T-helper 17 cell (primary cell): ENCODE results near the gene AGAP1. TPM values are rescaled to one million over a fixed set of nuclear protein-coding genes. Genes with fewer than 3 reads are reported as not detected.

ENCODE experiments used
- ATAC-seq: fragments of 150-1000 bp; cut with Tn5 transposase; 2 replicates; pipeline ENCODE4 v1.10.0; 2021; ENCODE audit warnings: mild to moderate bottlenecking, moderate library complexity
- DNase-seq, 3 donors: peaks; one replicate each; pipeline versions ENCODE4 v3.0.0 to v3.0.0-alpha.2; 2020 to 2021
- H3K9me3 ChIP-seq: one replicate; pipeline ENCODE4 v1.7.0; 2013; ENCODE audit warnings: low read length, mild to moderate bottlenecking; ENCODE audit not compliant: control insufficient read depth, poor library complexity, severe bottlenecking
- H3K27ac Mint-ChIP-seq: one replicate; pipeline ENCODE4 v1.8.0; 2022; ENCODE audit warnings: mild to moderate bottlenecking, moderate library complexity, mixed read lengths
- H3K27me3 Mint-ChIP-seq: one replicate; pipeline ENCODE4 v1.8.0; 2022; ENCODE audit warnings: mixed read lengths
- H3K36me3 Mint-ChIP-seq: one replicate; pipeline ENCODE4 v1.8.0; 2022; ENCODE audit warnings: low read depth, mixed read lengths
- H3K4me1 Mint-ChIP-seq: one replicate; pipeline ENCODE4 v1.8.0; 2022; ENCODE audit warnings: mild to moderate bottlenecking, mixed read lengths
- H3K4me3 Mint-ChIP-seq: one replicate; pipeline ENCODE4 v1.8.0; 2022; ENCODE audit warnings: mild to moderate bottlenecking, moderate library complexity, mixed read lengths
- total RNA-seq, 4 donors: library from RNA in 2 of 4; stranded (reverse) in 2 of 4; gene quantifications; one replicate each; pipeline ENCODE4 v1.2.3 and lab custom pipeline; 2022 to 2026

AGAP1 gene
- total RNA-seq, 2 donors from 2014 or later = 7.6 to 16.8 TPM

DNA sequence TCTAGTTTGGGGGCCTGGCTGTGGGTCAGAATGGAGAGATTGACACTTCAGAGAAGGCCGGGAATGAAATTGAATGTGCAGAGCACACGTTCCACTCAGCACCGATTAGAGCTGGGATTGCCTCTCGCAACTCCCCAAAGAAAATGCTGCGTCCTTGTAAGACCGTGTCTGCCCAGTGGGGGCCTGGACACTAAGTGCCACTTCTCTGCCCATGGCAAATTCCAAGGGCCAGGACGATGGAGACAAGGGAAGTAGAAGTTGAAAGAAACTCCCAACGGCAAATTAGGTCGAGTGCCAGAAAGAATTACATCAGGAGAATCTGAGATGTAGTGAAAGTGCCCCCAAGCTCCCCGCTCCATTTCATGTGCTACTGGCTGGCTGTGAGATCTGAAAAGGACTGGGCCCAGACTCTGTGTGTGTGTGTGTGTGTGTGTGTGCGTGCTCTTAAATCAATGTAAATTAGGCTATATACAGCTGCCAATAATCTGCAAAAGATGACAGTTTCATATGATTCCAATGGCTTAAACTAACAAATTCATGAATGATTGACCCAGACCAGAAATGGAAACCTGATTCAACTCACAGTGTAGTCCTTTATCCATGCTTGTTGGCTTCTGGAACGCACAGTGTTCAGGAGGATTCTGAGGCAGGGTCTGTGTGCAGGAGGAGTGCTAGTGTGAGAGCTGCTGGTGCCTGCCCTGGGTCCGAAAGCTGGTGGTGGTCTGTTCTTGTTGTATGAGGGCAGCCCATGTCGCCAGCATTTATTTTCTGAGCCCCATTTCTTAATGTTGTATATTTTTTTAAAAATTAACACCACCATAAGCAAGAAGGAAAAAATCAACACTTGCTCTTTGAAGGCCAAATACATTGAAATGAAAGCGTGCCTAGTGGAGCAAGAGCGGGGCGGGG is 234.3 kb downstream of the AGAP1 start:
- H3K9me3 ChIP-seq = no peaks in the 10 kb centered on the region
- DNase-seq (no peak), ATAC-seq (no peak)
- Mint-ChIP-seq H3K27me3 (peaks cover 12% of the 10 kb centered on the region), H3K36me3 (peaks cover 4% of the 10 kb centered on the region), H3K4me3 (no peak overlapping the region), H3K4me1 (peaks cover 11% of the 10 kb centered on the region), H3K27ac (no peak overlapping the region)

- no peak for ATAC-seq
- H3K27me3 Mint-ChIP-seq = peaks cover 12% of the 10 kb centered on the region
- no peak for DNase-seq
- peaks cover 4% of the 10 kb centered on the region for H3K36me3 Mint-ChIP-seq
- peaks cover 11% of the 10 kb centered on the region for H3K4me1 Mint-ChIP-seq
- no peaks in the 10 kb centered on the region for H3K9me3 ChIP-seq
- H3K4me3 Mint-ChIP-seq = no peak overlapping the region
- no peak overlapping the region for H3K27ac Mint-ChIP-seq
These were observed 235.1 kb downstream of the AGAP1 start for GRCh38 chr2:235728800-235729556.

DNA sequence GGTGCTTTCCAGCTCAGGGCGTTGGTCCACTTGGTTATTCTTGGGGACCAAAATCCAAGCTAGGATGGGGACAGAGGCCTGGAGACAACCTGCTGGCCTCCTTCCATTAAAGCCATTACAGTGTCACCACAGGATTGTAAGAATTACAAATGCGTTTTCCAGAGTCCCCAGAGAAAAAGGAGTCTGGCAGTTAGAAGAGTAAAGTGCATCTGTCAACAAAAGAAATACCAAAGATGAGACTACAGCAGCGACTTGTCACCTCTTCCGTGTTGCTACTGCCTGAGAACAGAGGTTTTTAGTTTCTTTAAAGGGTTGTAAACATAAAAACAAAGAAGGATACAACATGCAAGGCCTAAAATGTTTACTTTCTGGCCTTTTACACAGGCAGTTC is 235.7 kb downstream of the AGAP1 start:
- Mint-ChIP-seq H3K4me3 (no peak overlapping the region), H3K27me3 (peaks cover 12% of the 10 kb centered on the region), H3K36me3 (peaks cover 4% of the 10 kb centered on the region), H3K27ac (no peak overlapping the region), H3K4me1 (peaks cover 11% of the 10 kb centered on the region)
- H3K9me3 ChIP-seq = no peaks in the 10 kb centered on the region
- no peak for DNase-seq
- no peak for ATAC-seq

GRCh38 chr2:235730115-235730514 is 236.3 kb downstream of the AGAP1 start:
- Mint-ChIP-seq H3K27ac (no peak overlapping the region), H3K36me3 (peaks cover 4% of the 10 kb centered on the region), H3K27me3 (peaks cover 12% of the 10 kb centered on the region), H3K4me1 (peaks cover 11% of the 10 kb centered on the region), H3K4me3 (no peak overlapping the region)
- ATAC-seq (no peak), DNase-seq (no peak)
- no peaks in the 10 kb centered on the region for H3K9me3 ChIP-seq

- H3K4me3 Mint-ChIP-seq = no peak overlapping the region
- peaks cover 4% of the 10 kb centered on the region for H3K36me3 Mint-ChIP-seq
- ATAC-seq = no peak
- H3K9me3 ChIP-seq = no peaks in the 10 kb centered on the region
- no peak overlapping the region for H3K27ac Mint-ChIP-seq
- H3K4me1 Mint-ChIP-seq = peaks cover 13% of the 10 kb centered on the region
- no peak for DNase-seq
- H3K27me3 Mint-ChIP-seq = peaks cover 17% of the 10 kb centered on the region
These were observed 239.9 kb downstream of the AGAP1 start for GRCh38 chr2:235733761-235734160.

DNA sequence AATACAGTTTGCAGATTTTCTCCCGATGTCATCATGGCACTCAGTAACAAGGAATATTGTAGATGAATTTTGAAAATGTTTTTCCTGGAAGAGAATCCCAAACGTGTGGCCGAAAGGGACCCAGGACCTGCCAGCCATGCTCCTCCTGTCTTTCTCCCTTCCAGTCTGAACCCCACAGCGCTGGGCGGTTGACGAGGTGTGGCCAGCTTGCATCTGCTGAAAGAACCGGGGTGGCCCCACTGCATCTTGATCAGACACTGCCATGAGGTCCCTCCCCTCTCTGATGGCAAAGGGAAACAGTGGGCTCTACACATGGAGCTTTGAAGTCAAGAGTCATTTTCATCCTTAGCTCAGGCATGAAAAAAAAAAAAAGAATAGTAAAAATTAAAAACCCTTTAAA is 240.3 kb downstream of the AGAP1 start:
- Mint-ChIP-seq H3K27ac (no peak overlapping the region), H3K27me3 (peaks cover 17% of the 10 kb centered on the region), H3K4me3 (no peak overlapping the region), H3K4me1 (peaks cover 11% of the 10 kb centered on the region), H3K36me3 (peaks cover 4% of the 10 kb centered on the region)
- no peaks in the 10 kb centered on the region for H3K9me3 ChIP-seq
- DNase-seq (no peak), ATAC-seq (no peak)

- Mint-ChIP-seq H3K36me3 (peaks cover 4% of the 10 kb centered on the region), H3K4me3 (no peak overlapping the region), H3K4me1 (peaks cover 11% of the 10 kb centered on the region), H3K27me3 (peaks cover 23% of the 10 kb centered on the region), H3K27ac (no peak overlapping the region)
- no peak for DNase-seq
- no peak for ATAC-seq
- no peaks in the 10 kb centered on the region for H3K9me3 ChIP-seq
These were observed 240.9 kb downstream of the AGAP1 start for GRCh38 chr2:235734688-235735231.

GRCh38 chr2:235737396-235737795 is 243.6 kb downstream of the AGAP1 start:
- no peak for DNase-seq
- Mint-ChIP-seq H3K4me3 (no peak overlapping the region), H3K4me1 (peaks cover 6% of the 10 kb centered on the region), H3K27ac (no peak overlapping the region), H3K27me3 (peaks cover 17% of the 10 kb centered on the region), H3K36me3 (no peaks in the 10 kb centered on the region)
- no peaks in the 10 kb centered on the region for H3K9me3 ChIP-seq
- ATAC-seq = no peak

DNA sequence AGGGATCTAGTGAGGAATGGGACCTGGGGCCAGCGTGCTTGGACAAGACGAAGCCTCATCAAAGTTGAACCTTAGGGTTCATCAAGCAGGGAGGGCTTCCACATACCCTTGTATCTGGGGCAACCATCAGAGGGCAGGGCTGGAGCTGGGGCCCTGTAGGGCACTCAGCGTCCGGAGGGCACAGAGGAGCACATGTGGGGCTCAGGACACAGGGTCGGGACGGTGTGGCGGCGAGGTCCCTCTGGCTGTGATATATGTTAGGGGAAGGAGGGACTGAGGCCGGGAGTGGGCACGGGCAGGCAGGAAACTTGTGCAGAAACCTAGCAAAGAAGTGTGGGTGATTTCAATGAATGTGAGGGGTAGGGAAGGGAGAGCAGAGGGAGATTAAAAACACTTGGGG is 244.0 kb downstream of the AGAP1 start:
- peaks cover 13% of the 10 kb centered on the region for H3K27me3 Mint-ChIP-seq
- no peaks in the 10 kb centered on the region for H3K9me3 ChIP-seq
- no peak for DNase-seq
- no peak for ATAC-seq
- H3K4me1 Mint-ChIP-seq = peaks cover 3% of the 10 kb centered on the region
- H3K36me3 Mint-ChIP-seq = no peaks in the 10 kb centered on the region
- H3K4me3 Mint-ChIP-seq = no peak overlapping the region
- no peak overlapping the region for H3K27ac Mint-ChIP-seq

DNA sequence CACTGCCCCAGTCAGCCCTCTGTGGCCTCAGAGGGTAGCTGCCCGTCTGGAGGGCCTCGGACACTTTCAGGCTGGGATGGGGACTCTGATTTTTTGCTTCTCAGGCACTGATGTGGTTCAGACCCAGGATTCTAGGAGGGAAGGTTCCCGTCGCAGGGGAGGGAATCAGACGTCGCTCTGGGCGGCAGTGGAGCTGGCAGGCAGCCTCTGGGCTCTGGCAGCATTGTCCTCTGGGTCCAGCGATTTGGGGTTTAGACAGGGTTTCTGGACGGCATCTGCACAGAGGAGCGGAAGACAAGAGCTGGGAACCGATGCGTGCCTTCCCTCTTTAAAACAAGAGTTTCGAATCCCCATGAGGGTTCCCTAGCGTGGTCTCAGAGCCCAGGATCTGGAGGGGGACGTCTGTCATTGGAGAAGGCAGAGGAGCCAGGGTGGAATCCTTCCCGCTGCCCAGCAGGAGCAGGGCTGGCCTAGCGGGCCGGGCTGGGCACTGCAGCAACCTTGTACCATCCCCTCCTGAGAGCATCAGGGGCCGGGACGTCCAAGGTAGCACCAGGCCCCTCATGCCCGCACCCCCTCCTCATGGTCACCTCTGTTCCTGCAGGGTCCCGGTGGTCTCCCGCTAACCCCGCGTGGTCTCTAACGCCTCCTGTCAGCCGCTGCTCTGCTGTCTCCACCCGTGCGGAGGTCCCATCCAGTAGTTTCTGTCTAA is 246.0 kb downstream of the AGAP1 start:
- ATAC-seq = no peak
- H3K36me3 Mint-ChIP-seq = no peaks in the 10 kb centered on the region
- no peak overlapping the region for H3K4me3 Mint-ChIP-seq
- H3K27me3 Mint-ChIP-seq = peaks cover 11% of the 10 kb centered on the region
- H3K27ac Mint-ChIP-seq = no peak overlapping the region
- no peak for DNase-seq
- H3K9me3 ChIP-seq = no peaks in the 10 kb centered on the region
- H3K4me1 Mint-ChIP-seq = peaks cover 6% of the 10 kb centered on the region

- ATAC-seq = no peak
- Mint-ChIP-seq H3K36me3 (no peaks in the 10 kb centered on the region), H3K4me1 (peaks cover 6% of the 10 kb centered on the region), H3K27ac (no peak overlapping the region), H3K27me3 (peaks cover 6% of the 10 kb centered on the region), H3K4me3 (no peak overlapping the region)
- no peak for DNase-seq
- H3K9me3 ChIP-seq = no peaks in the 10 kb centered on the region
These were observed 247.0 kb downstream of the AGAP1 start for GRCh38 chr2:235740821-235741220.

DNA sequence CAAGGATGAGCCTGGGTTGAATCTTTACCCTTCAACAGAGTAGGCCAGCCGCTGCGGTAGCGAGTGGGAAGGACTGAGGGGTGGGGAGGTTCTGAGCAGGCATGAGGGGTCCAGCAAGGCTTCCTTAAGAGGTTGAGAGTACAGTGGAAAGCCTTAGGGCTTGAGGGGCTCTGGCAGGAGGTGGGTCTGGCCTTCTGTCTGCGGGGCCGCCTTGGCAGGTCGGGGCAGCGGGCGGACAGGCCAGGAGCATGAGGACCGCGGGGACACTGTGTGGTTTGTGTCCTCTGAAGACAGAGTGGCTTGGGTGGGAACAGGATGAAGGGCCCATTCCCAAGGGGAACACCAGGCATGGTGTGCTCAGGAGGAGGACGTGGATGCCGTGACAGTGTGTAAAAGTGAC is 250.3 kb downstream of the AGAP1 start:
- peaks cover 3% of the 10 kb centered on the region for H3K4me1 Mint-ChIP-seq

DNA sequence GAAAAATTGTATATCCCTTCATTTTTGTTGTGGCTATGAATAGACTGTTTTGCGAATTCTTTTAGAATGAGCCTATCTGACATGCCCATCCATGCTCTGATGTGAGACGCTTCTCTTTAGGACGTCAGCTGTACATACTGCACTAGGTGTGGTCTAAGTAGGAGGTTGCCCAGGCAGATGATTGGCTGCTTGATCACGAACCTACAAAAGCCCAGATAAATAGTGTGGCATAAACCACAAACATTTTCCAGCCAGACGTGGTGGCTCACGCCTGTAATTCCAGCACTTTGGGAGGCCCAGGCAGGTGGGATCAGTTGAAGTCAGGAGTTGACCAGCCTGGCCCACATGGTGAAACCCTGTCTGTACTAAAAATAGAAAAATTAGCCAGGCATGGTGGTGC is 251.8 kb downstream of the AGAP1 start:
- Mint-ChIP-seq H3K27ac (no peak overlapping the region), H3K36me3 (peaks cover 3% of the 10 kb centered on the region), H3K27me3 (peaks cover 22% of the 10 kb centered on the region), H3K4me1 (peaks cover 5% of the 10 kb centered on the region), H3K4me3 (no peak overlapping the region)
- no peak for ATAC-seq
- DNase-seq = no peak
- no peaks in the 10 kb centered on the region for H3K9me3 ChIP-seq

More for the DNA sequence above, 250.3 kb downstream of the AGAP1 start:
- no peaks in the 10 kb centered on the region for H3K9me3 ChIP-seq
- Mint-ChIP-seq H3K36me3 (no peaks in the 10 kb centered on the region), H3K4me3 (no peak overlapping the region), H3K27ac (no peak overlapping the region), H3K27me3 (peaks cover 16% of the 10 kb centered on the region)
- ATAC-seq = no peak
- no peak for DNase-seq
